ENCODE data around the gene PIK3AP1. TPM values are rescaled to one million over a fixed set of nuclear protein-coding genes. Genes with fewer than 3 reads are reported as not detected.
A peak's percentile ranks its signal among the peaks of the same experiment; 100 is the strongest.

Gene PIK3AP1
- total and polyA plus RNA-seq, 2 of the 13 experiments (the other 11 are each of a cell fraction or from before 2014, with no cell fraction given), result 3.6 to 13.8 TPM

DNA sequence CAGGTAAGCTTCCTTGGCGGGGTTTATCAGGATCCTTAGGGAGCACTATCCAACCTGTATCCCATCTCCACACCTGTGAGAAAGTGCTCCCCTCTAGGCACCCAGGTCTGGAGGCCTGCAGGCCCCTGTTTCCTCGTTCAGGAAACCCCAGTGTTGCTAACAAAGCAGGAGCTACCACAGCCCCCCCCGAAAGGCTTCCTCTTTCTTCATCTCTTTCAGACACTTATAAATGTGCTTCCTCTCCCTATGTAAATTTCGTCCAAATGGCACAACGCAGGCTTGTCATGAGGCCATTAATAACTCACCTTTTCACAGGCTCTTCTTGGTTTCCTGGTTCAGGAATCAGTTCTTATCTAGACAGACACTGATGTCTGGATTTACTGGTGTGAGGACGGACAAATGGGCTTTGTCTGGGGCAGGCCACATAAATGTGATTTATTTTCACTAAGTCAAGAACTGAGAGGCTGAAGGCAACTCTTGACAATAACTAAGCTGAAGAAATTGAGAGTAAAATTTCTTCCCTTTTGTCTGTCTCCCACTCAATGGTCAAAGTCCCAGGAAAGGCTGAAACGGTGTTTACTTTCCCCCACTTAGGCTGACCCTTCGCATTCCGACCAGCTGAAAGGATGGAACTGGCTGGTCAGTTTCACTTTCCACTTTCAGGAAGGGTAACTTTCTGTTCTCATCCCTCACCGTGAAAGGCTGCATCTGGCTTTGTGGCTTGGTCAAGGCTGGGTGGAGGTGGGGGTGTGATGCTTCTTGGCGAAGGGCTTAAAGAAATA is 46.8 kb downstream of the PIK3AP1 start (continued):
- TF ChIP-seq, protein P1, sequence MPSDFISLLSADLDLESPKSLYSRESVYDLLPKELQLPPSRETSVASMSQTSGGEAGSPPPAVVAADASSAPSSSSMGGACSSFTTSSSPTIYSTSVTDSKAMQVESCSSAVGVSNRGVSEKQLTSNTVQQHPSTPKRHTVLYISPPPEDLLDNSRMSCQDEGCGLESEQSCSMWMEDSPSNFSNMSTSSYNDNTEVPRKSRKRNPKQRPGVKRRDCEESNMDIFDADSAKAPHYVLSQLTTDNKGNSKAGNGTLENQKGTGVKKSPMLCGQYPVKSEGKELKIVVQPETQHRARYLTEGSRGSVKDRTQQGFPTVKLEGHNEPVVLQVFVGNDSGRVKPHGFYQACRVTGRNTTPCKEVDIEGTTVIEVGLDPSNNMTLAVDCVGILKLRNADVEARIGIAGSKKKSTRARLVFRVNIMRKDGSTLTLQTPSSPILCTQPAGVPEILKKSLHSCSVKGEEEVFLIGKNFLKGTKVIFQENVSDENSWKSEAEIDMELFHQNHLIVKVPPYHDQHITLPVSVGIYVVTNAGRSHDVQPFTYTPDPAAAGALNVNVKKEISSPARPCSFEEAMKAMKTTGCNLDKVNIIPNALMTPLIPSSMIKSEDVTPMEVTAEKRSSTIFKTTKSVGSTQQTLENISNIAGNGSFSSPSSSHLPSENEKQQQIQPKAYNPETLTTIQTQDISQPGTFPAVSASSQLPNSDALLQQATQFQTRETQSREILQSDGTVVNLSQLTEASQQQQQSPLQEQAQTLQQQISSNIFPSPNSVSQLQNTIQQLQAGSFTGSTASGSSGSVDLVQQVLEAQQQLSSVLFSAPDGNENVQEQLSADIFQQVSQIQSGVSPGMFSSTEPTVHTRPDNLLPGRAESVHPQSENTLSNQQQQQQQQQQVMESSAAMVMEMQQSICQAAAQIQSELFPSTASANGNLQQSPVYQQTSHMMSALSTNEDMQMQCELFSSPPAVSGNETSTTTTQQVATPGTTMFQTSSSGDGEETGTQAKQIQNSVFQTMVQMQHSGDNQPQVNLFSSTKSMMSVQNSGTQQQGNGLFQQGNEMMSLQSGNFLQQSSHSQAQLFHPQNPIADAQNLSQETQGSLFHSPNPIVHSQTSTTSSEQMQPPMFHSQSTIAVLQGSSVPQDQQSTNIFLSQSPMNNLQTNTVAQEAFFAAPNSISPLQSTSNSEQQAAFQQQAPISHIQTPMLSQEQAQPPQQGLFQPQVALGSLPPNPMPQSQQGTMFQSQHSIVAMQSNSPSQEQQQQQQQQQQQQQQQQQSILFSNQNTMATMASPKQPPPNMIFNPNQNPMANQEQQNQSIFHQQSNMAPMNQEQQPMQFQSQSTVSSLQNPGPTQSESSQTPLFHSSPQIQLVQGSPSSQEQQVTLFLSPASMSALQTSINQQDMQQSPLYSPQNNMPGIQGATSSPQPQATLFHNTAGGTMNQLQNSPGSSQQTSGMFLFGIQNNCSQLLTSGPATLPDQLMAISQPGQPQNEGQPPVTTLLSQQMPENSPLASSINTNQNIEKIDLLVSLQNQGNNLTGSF (CRISPR knock-in tag; IDR thresholded peaks at IDR 0.05), result no peak
- TF ChIP-seq, protein P2, sequence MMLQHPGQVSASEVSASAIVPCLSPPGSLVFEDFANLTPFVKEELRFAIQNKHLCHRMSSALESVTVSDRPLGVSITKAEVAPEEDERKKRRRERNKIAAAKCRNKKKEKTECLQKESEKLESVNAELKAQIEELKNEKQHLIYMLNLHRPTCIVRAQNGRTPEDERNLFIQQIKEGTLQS (CRISPR knock-in tag; IDR thresholded peaks at IDR 0.05), result no peak
- no peak for TF ChIP-seq ZNF143 (CRISPR knock-in tag; IDR thresholded peaks at IDR 0.05)
- TF ChIP-seq FOXP1 (IDR thresholded peaks at IDR 0.05), result no peak
- peak; percentile 72; the same call in 1 of the 2 replicates for TF ChIP-seq FOXP1 (CRISPR knock-in tag; IDR thresholded peaks at IDR 0.05)
- TF ChIP-seq, protein P3, sequence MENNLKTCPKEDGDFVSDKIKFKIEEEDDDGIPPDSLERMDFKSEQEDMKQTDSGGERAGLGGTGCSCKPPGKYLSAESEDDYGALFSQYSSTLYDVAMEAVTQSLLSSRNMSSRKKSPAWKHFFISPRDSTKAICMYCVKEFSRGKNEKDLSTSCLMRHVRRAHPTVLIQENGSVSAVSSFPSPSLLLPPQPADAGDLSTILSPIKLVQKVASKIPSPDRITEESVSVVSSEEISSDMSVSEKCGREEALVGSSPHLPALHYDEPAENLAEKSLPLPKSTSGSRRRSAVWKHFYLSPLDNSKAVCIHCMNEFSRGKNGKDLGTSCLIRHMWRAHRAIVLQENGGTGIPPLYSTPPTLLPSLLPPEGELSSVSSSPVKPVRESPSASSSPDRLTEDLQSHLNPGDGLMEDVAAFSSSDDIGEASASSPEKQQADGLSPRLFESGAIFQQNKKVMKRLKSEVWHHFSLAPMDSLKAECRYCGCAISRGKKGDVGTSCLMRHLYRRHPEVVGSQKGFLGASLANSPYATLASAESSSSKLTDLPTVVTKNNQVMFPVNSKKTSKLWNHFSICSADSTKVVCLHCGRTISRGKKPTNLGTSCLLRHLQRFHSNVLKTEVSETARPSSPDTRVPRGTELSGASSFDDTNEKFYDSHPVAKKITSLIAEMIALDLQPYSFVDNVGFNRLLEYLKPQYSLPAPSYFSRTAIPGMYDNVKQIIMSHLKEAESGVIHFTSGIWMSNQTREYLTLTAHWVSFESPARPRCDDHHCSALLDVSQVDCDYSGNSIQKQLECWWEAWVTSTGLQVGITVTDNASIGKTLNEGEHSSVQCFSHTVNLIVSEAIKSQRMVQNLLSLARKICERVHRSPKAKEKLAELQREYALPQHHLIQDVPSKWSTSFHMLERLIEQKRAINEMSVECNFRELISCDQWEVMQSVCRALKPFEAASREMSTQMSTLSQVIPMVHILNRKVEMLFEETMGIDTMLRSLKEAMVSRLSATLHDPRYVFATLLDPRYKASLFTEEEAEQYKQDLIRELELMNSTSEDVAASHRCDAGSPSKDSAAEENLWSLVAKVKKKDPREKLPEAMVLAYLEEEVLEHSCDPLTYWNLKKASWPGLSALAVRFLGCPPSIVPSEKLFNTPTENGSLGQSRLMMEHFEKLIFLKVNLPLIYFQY (CRISPR knock-in tag; IDR thresholded peaks at IDR 0.05; ENCODE audit: borderline replicate concordance), result no peak
- TF ChIP-seq, protein P4, sequence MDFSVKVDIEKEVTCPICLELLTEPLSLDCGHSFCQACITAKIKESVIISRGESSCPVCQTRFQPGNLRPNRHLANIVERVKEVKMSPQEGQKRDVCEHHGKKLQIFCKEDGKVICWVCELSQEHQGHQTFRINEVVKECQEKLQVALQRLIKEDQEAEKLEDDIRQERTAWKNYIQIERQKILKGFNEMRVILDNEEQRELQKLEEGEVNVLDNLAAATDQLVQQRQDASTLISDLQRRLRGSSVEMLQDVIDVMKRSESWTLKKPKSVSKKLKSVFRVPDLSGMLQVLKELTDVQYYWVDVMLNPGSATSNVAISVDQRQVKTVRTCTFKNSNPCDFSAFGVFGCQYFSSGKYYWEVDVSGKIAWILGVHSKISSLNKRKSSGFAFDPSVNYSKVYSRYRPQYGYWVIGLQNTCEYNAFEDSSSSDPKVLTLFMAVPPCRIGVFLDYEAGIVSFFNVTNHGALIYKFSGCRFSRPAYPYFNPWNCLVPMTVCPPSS (IDR thresholded peaks at IDR 0.05), result no peak
- TF ChIP-seq POLR2AphosphoS5 (IDR thresholded peaks at IDR 0.05; ENCODE audit: low read depth, low read length), result no peak; the same call in 1 of the 2 replicates
- no peak for TF ChIP-seq HNRNPUL1 (IDR thresholded peaks at IDR 0.05; ENCODE audit: low read depth, low read length)
- TF ChIP-seq ZNF530 (CRISPR knock-in tag; IDR thresholded peaks at IDR 0.05; ENCODE audit: low read depth), result no peak
- no peak for TF ChIP-seq ZNF256 (CRISPR knock-in tag; conservative IDR thresholded peaks at IDR 0.05)
- no peak for TF ChIP-seq GZF1 (CRISPR knock-in tag; IDR thresholded peaks at IDR 0.05)
- TF ChIP-seq, protein P5, sequence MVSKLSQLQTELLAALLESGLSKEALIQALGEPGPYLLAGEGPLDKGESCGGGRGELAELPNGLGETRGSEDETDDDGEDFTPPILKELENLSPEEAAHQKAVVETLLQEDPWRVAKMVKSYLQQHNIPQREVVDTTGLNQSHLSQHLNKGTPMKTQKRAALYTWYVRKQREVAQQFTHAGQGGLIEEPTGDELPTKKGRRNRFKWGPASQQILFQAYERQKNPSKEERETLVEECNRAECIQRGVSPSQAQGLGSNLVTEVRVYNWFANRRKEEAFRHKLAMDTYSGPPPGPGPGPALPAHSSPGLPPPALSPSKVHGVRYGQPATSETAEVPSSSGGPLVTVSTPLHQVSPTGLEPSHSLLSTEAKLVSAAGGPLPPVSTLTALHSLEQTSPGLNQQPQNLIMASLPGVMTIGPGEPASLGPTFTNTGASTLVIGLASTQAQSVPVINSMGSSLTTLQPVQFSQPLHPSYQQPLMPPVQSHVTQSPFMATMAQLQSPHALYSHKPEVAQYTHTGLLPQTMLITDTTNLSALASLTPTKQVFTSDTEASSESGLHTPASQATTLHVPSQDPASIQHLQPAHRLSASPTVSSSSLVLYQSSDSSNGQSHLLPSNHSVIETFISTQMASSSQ (IDR thresholded peaks at IDR 0.05; ENCODE audit: low read depth), result 0 out of 2 replicates have a peak, but pooled peaks have one; percentile 41
- TF ChIP-seq, protein P5 (CRISPR knock-in tag; IDR thresholded peaks at IDR 0.05; ENCODE audit: borderline replicate concordance), result no peak
